Measurements from ENCODE around the gene BHLHE40.

Gene BHLHE40

DNA sequence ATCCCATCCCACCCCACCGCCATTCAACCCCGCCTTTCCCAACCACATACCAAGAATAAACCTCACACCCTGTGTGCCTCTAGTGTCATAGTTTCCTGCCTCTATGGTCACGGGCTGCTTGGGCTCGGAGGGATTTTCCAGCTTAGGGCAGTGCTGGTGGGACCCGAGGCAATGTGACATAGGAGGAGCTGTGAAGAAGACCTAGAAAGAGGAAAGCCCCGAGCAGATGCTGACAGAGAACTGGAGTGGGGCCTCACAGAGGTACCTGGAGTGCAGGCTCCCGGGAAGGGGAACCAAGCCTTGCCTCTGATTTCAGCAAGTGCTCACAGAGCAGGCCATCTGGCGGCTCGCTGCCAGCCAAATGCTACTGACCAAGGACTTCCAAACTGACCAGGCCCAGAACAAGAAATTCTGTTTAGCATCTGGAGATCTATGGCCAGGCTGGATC lies 27.5 kb downstream of the BHLHE40 start:
- Histone ChIP-seq H3K27ac (ENCODE audit: low read length) (no peak overlapping the region), H3K4me2 (ENCODE audit: low read depth, low read length) (no peak overlapping the region), H3K4me1 (ENCODE audit: low read length) (no peaks in the 10 kb centered on the region), H3K79me2 (ENCODE audit: low read length) (no peaks in the 10 kb centered on the region), H3K36me3 (replicated peaks; ENCODE audit: insufficient read depth, low read length) (no peaks in the 10 kb centered on the region), H3K9me3 (replicated peaks; ENCODE audit: insufficient read depth, low read length) (no peaks in the 10 kb centered on the region), H4K20me1 (ENCODE audit: insufficient read depth, low read length) (no peaks in the 10 kb centered on the region), H2AFZ (ENCODE audit: low read length) (no peak overlapping the region), H3K4me3 (ENCODE audit: low read length) (no peak overlapping the region), H3K9me2 (replicated peaks; ENCODE audit: insufficient read depth, low read length) (no peaks in the 10 kb centered on the region), H3K27me3 (replicated peaks; ENCODE audit: insufficient read depth, low read length) (no peaks in the 10 kb centered on the region), H3F3A (ENCODE audit: insufficient read depth, low read length) (no peaks in the 10 kb centered on the region), H3K9ac (ENCODE audit: low read length) (no peak overlapping the region)
- DNase-seq: no peak
- TF ChIP-seq EZH2 (optimal IDR thresholded peaks at IDR 0.05; ENCODE audit: low read depth, low read length): no peak
- no peak for TF ChIP-seq EZH2phosphoT487 (IDR thresholded peaks at IDR 0.05; ENCODE audit: low read length)
- TF ChIP-seq, protein P1, sequence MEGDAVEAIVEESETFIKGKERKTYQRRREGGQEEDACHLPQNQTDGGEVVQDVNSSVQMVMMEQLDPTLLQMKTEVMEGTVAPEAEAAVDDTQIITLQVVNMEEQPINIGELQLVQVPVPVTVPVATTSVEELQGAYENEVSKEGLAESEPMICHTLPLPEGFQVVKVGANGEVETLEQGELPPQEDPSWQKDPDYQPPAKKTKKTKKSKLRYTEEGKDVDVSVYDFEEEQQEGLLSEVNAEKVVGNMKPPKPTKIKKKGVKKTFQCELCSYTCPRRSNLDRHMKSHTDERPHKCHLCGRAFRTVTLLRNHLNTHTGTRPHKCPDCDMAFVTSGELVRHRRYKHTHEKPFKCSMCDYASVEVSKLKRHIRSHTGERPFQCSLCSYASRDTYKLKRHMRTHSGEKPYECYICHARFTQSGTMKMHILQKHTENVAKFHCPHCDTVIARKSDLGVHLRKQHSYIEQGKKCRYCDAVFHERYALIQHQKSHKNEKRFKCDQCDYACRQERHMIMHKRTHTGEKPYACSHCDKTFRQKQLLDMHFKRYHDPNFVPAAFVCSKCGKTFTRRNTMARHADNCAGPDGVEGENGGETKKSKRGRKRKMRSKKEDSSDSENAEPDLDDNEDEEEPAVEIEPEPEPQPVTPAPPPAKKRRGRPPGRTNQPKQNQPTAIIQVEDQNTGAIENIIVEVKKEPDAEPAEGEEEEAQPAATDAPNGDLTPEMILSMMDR (IDR thresholded peaks at IDR 0.05; ENCODE audit: low read length): no peak

DNA sequence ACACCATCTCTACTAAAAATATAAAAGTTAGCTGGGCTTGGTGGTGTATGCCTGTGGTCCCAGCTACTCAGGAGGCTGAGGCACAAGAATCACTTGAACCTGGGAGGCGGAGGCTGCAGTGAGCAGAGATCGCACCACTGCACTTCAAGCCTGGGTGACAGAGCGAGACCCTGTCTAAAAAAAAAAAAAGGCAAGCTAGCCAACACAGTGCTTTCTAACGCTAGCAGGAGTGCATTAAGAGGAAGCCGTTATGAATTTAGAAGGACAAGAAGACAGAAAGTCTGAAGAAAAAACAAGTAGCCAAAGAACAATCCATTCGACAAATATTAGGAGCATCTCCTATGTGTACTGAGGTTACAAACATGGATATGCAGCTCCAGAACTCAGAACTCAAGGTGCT lies 28.6 kb downstream of the BHLHE40 start:
- Histone ChIP-seq H3K9me2 (replicated peaks; ENCODE audit: insufficient read depth, low read length) (no peaks in the 10 kb centered on the region), H4K20me1 (ENCODE audit: insufficient read depth, low read length) (no peaks in the 10 kb centered on the region), H3K4me3 (ENCODE audit: low read length) (no peak overlapping the region), H3K27me3 (replicated peaks; ENCODE audit: insufficient read depth, low read length) (no peaks in the 10 kb centered on the region), H3K9me3 (replicated peaks; ENCODE audit: insufficient read depth, low read length) (no peaks in the 10 kb centered on the region), H2AFZ (ENCODE audit: low read length) (no peak overlapping the region), H3F3A (ENCODE audit: insufficient read depth, low read length) (no peaks in the 10 kb centered on the region), H3K4me2 (ENCODE audit: low read depth, low read length) (no peak overlapping the region), H3K4me1 (ENCODE audit: low read length) (no peaks in the 10 kb centered on the region), H3K9ac (ENCODE audit: low read length) (no peak overlapping the region), H3K36me3 (replicated peaks; ENCODE audit: insufficient read depth, low read length) (no peaks in the 10 kb centered on the region), H3K27ac (ENCODE audit: low read length) (no peak overlapping the region), H3K79me2 (ENCODE audit: low read length) (no peaks in the 10 kb centered on the region)
- no peak for TF ChIP-seq EZH2phosphoT487 (IDR thresholded peaks at IDR 0.05; ENCODE audit: low read length)
- TF ChIP-seq, protein P1 (IDR thresholded peaks at IDR 0.05; ENCODE audit: low read length): no peak
- no peak for TF ChIP-seq EZH2 (optimal IDR thresholded peaks at IDR 0.05; ENCODE audit: low read depth, low read length)
- DNase-seq: no peak

DNA sequence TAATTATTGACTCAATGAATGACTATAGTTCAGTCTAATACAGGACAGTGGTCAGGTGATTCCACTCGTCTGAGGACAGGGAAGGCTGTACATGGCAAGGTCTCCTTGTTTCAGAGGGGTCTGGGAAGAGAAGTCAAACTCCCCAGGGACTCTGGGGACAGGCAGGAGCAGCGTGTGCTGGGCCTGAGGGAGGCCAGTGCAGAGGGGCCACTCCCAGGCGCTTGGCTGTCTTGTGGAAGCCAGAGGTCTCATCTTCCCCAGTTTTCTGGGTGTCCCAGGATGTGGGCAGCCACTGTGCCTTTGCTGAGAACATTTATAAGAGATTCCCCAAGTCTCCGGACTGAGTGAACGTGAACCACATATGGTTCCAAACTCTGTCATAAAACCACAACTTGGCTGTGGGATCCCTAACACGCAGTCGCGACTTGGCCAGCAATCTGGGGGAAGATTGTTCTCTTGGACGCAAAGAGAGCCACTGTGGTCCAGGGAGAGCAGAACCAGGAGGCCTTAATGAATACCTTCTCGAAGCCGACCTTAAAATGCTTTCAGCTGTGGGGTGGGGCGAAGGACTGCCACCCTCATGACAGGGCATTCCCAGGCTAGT lies 30.4 kb downstream of the BHLHE40 start:
- no peak overlapping the region for H3K4me2 ChIP-seq (ENCODE audit: low read depth, low read length)
- H3K27ac ChIP-seq (ENCODE audit: low read length): no peak overlapping the region
- no peak overlapping the region for H2AFZ ChIP-seq (ENCODE audit: low read length)
- no peaks in the 10 kb centered on the region for H3K27me3 ChIP-seq (replicated peaks; ENCODE audit: insufficient read depth, low read length)
- no peaks in the 10 kb centered on the region for H3K9me3 ChIP-seq (replicated peaks; ENCODE audit: insufficient read depth, low read length)
- H3F3A ChIP-seq (ENCODE audit: insufficient read depth, low read length): no peaks in the 10 kb centered on the region
- no peaks in the 10 kb centered on the region for H4K20me1 ChIP-seq (ENCODE audit: insufficient read depth, low read length)
- H3K4me1 ChIP-seq (ENCODE audit: low read length): no peaks in the 10 kb centered on the region
- H3K9ac ChIP-seq (ENCODE audit: low read length): no peak overlapping the region
- TF ChIP-seq EZH2phosphoT487 (IDR thresholded peaks at IDR 0.05; ENCODE audit: low read length): no peak
- TF ChIP-seq, protein P1 (IDR thresholded peaks at IDR 0.05; ENCODE audit: low read length): no peak
- no peak for TF ChIP-seq EZH2 (optimal IDR thresholded peaks at IDR 0.05; ENCODE audit: low read depth, low read length)
- H3K9me2 ChIP-seq (replicated peaks; ENCODE audit: insufficient read depth, low read length): no peaks in the 10 kb centered on the region
- no peak overlapping the region for H3K4me3 ChIP-seq (ENCODE audit: low read length)
- H3K79me2 ChIP-seq (ENCODE audit: low read length): no peaks in the 10 kb centered on the region
- no peaks in the 10 kb centered on the region for H3K36me3 ChIP-seq (replicated peaks; ENCODE audit: insufficient read depth, low read length)
- DNase-seq: no peak
